Lower leg skin (tissue), 4 donors: Measurements from ENCODE around the gene OBSCN. TPM values are rescaled to one million over a fixed set of nuclear protein-coding genes. Genes with fewer than 3 reads are reported as not detected.
A peak's percentile ranks its signal among the peaks of the same experiment; 100 is the strongest.

ENCODE experiments used
- DNase-seq, 2 donors: peaks; one replicate each; pipeline ENCODE4 v3.0.0-alpha.2; 2019; ENCODE audit warnings: low spot score in 2 of 2
- H3K4me3 ChIP-seq: fragments of 200-600 bp; sonication (generic); 2 replicates; pipeline ENCODE4 v1.5.1; 2017; ENCODE audit warnings: mild to moderate bottlenecking, low read depth; ENCODE audit not compliant: poor library complexity, severe bottlenecking
- CTCF ChIP-seq, 3 donors: fragments of 450-650 bp; IDR thresholded peaks; one replicate each; pipeline ENCODE4 v1.5.1; 2016; ENCODE audit warnings: antibody characterized with exemption in 3 of 3, mild to moderate bottlenecking in 3 of 3, moderate library complexity in 2 of 3
- POLR2A ChIP-seq, 2 donors: fragments of 450-650 bp; IDR thresholded peaks; one replicate each; pipeline ENCODE4 v1.6.1; 2016 to 2017; ENCODE audit warnings: antibody characterized with exemption in 2 of 2, mild to moderate bottlenecking in 1 of 2, moderate library complexity in 1 of 2
- WGBS, 2 donors: methylation state at CpG; one replicate each; pipeline ENCODE4 v1.1.5; 2018; 5-methylcytosine and 5-hydroxymethylcytosine counted together
- intact Hi-C: fragments of 100-400 bp; cut with DNase I; formaldehyde crosslinking; loops from one replicate; pipeline ENCODE4 v1.15.0; 2023; ENCODE audit warnings: low total_unique reads
- total RNA-seq, 4 donors: library from RNA; depleted of rRNA; stranded (reverse); fragments of >200 nt; gene quantifications; one replicate each; pipeline ENCODE4 v1.1.0, GENCODE V29; 2016

The OBSCN gene
- total RNA-seq, 4 donors from 2014 or later, result 7.4 to 39.2 (median 18.5) TPM

- H3K4me3 ChIP-seq, result no peak overlapping the region
- no peak for TF ChIP-seq POLR2A (IDR thresholded peaks at IDR 0.05)
- TF ChIP-seq CTCF (IDR thresholded peaks at IDR 0.05), result no peak
- no peak for DNase-seq
- WGBS, 2 donors, result 90 to 92% methylated on average over 1 of the region's 1 CpG
- intact Hi-C loops, result no loop called here
Observed at GRCh38 chr1:228325267-228325666, 117.4 kb downstream of the OBSCN start.

- no peak overlapping the region for H3K4me3 ChIP-seq
- TF ChIP-seq POLR2A (IDR thresholded peaks at IDR 0.05) (no peak), CTCF (IDR thresholded peaks at IDR 0.05) (no peak)
- intact Hi-C loops, result no loop called here
- WGBS, 2 donors, result 60 to 71% methylated on average over 2 of the region's 2 CpGs
- no peak for DNase-seq
Observed at GRCh38 chr1:228329887-228330286, 122.0 kb downstream of the OBSCN start.

GRCh38 chr1:228332797-228333738 lies 125.2 kb downstream of the OBSCN start:
- 90 to 94% methylated on average over 16 to 17 of the region's 17 CpGs for WGBS, 2 donors
- H3K4me3 ChIP-seq, result no peak overlapping the region
- no peak for TF ChIP-seq CTCF (IDR thresholded peaks at IDR 0.05)
- intact Hi-C loops, result no loop called here
- peak in 1 of 2 donors; percentile 81 for DNase-seq

- H3K4me3 ChIP-seq, result no peak overlapping the region
- 96 to 99% methylated on average over 9 to 10 of the region's 10 CpGs for WGBS, 2 donors
- TF ChIP-seq CTCF (IDR thresholded peaks at IDR 0.05), result no peak
- no peak for TF ChIP-seq POLR2A (IDR thresholded peaks at IDR 0.05)
- intact Hi-C loops, result no loop called here
- peak in 1 of 2 donors; percentile 62 for DNase-seq
Observed at GRCh38 chr1:228333739-228334115, 125.9 kb downstream of the OBSCN start.

GRCh38 chr1:228334226-228334935 lies 126.5 kb downstream of the OBSCN start:
- WGBS, 2 donors, result 94 to 97% methylated on average over 13 to 16 of the region's 22 CpGs

More at GRCh38 chr1:228334226-228334935, 126.5 kb downstream of the OBSCN start:
- H3K4me3 ChIP-seq, result no peak overlapping the region
- DNase-seq, result peak in 1 of 2 donors; percentile 79
- TF ChIP-seq CTCF (IDR thresholded peaks at IDR 0.05) (no peak), POLR2A (IDR thresholded peaks at IDR 0.05) (no peak)
- intact Hi-C loops, result no loop called here
